COLO668 (cell line): ENCODE data around the gene SPATA13.

Experiments used
- DNase-seq: peaks from one replicate; lab custom pipeline; 2025; ENCODE audit not compliant: unreplicated experiment; lab: John Stamatoyannopoulos, UW

SPATA13 gene

DNA sequence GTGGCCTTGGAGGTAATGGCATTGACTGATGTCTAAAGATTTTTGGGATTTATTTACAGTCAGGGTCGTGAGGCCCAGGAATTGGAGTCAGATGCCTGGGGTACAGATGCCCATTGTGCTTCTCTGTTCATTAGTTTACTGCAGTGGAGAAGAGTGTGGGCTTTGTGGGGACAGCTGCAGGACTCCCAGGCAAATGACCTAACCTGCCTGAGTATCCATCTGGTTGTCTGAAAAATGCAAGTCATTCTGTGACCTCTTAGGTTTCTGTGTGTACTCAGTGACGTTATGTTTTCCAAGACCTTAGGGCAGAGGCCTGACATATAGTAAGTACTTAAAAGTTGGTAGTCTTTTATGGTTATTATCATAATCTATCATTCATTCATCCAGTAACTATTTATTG lies 60.5 kb downstream of the SPATA13 start:
- peak; percentile 56 for DNase-seq

GRCh38 chr13:24222756-24223155 lies 62.2 kb downstream of the SPATA13 start:
- DNase-seq = no peak

GRCh38 chr13:24223341-24224231 lies 63.1 kb downstream of the SPATA13 start:
- DNase-seq = no peak

DNA sequence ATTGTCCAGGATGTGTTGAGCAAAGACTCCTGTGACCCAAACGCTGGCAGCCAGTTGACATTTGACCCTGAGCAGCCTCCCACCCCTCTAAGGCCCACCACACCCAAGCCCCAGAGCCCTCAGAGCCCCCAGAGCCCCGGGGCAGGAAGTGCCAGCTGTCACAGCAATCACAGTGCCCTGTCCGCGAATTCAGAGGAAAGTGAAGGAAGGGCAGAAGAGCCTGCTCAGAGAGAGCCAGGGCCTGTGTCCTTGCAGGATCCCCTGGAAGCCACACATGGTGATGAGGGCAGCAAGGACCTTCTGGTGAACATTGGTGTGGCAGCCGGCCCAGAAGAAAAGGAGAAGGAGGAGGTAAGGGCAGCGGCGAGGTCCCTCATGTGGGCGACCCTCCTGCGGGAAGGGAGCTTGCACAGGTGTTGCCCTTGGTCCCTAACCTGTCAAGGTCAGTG lies 63.7 kb downstream of the SPATA13 start:
- no peak for DNase-seq

- DNase-seq = no peak
Observed at GRCh38 chr13:24225062-24225461, 64.5 kb downstream of the SPATA13 start.

DNA sequence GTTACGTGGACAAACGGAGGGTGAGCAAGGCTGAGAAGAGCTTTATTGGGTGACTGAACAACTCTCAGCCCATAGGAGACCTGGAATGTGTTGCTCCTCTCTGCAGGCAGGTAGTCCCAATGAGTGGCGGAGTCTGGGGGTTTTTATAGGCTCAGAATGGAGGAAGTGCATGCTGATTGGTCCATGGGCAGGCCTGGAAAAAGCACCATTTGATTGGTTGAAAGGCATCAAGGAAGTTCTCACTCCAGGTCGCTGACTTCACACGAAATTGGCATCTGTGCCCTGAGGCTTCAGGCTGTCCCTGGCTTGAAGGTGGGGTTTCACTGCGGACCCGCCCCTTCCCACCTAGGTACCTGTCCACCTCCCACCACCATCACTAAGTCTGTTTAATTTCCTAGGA lies 65.4 kb downstream of the SPATA13 start:
- no peak for DNase-seq

- DNase-seq = no peak
Observed at GRCh38 chr13:24226762-24227161, 66.2 kb downstream of the SPATA13 start.

GRCh38 chr13:24228852-24229458 lies 68.4 kb downstream of the SPATA13 start:
- peak; percentile 69 for DNase-seq

DNA sequence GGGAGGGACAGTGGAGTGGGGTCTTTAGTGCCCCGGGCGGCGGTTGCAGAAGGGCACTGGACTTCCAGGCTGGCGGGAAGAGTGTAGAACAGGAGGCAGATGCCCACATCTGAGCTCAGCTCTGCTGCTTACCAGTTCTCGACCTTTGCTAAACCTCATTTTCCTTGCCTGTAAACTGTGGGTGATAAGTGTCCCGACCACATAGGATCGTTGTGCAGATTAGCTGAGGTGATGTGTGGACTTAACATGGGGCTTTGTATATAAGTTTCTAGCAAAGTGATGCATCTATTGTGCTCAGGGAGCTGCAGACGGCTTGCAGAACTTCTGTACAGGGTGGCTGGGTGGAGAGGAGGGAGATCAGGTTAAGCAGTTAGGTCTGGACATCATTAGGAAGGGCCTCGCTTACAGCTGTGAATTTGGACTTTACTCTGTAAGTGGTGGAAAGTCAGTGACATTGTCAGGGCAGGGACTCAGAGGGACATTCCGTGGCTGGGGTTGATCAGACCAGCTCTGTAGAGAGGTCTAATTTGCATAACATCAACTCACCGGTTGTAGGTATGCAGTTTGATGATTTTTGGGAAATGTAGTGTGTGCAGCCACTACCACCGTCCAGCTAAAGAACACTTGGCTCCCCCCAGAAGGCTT lies 70.0 kb downstream of the SPATA13 start:
- no peak for DNase-seq

GRCh38 chr13:24231377-24231776 lies 70.9 kb downstream of the SPATA13 start:
- no peak for DNase-seq

DNA sequence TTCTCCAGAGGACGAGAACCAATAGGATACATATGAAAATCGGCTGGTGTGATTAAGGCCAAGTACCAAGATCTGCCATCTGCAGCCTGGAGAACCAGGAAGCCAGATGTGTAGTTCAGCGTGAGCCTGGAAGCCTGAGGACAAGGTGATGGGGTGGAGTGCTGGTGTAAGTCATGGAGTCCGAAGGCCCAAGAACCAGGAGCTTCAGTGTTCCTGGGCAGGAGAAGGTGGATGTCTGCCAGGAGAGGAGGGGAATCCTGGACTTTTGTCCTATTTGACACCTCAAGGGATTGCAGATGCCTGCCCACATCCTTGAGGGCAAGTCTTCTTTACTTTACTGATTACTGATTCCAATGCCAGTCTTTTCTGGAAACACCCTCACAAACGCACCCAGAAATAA lies 71.5 kb downstream of the SPATA13 start:
- no peak for DNase-seq

DNA sequence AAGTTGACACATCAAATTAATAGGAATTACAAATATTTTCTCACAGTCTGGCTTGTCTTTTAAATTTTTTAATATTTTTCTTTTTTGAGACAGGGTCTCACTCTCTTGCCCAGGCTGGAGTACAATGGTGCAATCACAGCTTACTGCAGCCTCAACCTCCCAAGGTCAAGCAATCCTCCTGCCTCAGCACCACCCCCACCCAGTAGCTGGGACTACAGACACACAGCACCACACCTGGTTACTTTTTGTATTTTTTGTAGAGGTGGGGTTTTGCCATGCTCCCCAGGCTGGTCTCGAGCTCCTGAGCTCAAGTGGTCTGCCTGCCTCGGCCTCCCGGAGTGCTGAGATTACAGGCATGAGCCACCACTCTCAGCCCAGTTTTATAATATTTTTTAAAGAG lies 72.0 kb downstream of the SPATA13 start:
- no peak for DNase-seq

GRCh38 chr13:24233351-24233901 lies 72.9 kb downstream of the SPATA13 start:
- no peak for DNase-seq

DNA sequence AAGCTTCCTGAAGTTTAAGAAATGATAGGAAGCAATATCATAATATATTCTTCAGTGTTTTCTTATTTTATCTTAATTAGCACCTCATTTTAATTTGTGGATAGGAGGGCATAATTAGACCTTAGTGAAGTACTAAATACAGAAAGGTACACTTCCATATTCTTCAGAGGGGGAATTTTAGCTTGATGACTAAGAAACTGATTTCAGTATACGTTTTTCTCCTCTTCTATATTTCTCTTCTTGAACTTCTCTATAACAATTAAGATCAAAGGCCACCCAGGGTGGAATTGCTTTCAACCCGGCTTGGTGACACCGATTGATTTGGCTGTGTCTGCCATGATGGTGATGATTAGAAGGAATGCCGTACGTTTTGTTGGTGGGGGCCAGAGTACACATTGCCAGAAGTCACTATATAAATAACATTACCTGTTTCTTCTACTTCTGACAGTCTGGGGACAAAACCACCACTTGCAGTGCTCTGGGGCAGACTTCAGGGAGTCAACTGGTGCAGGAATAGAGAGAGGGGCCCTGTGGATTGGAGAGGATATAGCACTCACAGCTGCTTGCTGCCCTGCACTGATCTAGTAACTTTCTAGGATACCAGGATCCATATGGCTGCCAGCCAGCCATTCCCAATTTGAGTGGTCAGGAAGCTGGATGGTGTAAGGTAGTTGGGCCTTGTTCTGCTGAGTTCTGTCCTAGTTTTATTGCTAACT lies 73.8 kb downstream of the SPATA13 start:
- DNase-seq = no peak

DNA sequence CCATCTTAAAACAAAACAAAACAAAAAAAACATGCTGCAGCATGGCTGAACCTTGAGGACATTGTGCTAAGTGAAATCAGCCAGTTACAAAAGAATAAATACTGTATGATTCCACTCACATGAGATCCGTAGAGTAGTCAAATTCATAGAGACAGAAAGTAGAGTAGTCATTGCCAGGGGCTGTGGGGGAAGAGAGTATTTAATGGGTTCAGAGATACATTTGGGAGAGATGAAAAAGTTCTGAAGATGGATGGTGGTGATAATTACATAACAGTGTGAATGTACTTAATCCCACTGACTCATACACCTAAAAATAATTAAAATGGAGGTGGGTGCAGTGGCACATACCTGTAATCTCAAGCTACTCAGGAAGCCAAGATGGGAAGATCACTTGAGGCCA lies 76.8 kb downstream of the SPATA13 start:
- no peak for DNase-seq

GRCh38 chr13:24241336-24241735 lies 80.8 kb downstream of the SPATA13 start:
- no peak for DNase-seq

DNA sequence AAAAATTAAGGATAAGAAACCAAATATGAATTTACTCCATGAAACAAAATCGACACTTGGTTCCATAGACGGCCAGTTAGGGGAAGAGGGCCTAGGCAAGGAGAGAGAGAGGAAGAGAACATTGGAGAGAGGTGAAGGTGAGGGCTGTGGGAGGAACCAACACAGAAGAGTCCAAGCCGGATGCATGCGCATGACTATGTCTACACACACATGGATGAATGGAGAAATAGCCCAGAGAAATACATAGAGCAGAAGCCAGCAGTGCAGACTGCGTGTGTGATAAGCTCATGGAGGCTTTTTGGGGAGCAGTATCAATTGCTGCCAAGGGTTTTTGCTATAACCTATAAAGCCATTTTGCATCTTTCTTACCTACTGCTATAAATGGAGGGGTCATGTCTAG lies 81.6 kb downstream of the SPATA13 start:
- DNase-seq = no peak

- DNase-seq = no peak
Observed at GRCh38 chr13:24243302-24243701, 82.8 kb downstream of the SPATA13 start.

GRCh38 chr13:24244802-24245201 lies 84.3 kb downstream of the SPATA13 start:
- DNase-seq = no peak

- no peak for DNase-seq
Observed at GRCh38 chr13:24247016-24247415, 86.5 kb downstream of the SPATA13 start.

DNA sequence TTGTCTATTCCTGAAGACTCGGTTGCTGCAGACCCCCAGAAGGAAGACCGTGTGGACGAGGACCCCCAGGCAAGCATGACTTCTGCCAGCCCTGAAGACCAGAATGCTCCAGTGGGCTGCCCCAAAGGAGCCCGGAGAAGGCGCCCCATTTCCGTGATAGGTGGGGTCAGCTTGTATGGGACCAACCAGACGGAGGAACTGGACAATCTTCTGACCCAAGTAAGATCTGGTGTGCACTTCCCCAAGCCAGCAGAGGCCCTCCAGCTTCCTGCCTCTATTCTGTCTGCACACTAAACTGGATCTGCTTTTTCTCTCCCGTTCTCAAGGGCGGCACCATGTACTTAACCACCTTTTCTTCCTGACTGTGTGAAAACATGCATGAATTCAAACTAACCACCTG lies 89.1 kb downstream of the SPATA13 start:
- no peak for DNase-seq
